IMR-90 (cell line): ENCODE results near the gene RNF125. TPM values are rescaled to one million over a fixed set of nuclear protein-coding genes. Genes with fewer than 3 reads are reported as not detected.
A peak's percentile ranks its signal among the peaks of the same experiment; 100 is the strongest.

ENCODE experiments used
- ATAC-seq: fragments of 200-7000 bp; cut with Tn5 transposase; 2 replicates; pipeline ENCODE4 v1.9.1; 2020; ENCODE audit warnings: low read depth, mild to moderate bottlenecking, moderate library complexity
- BruUV-seq: library from RNA; stranded (reverse); fragments of 400-500 nt; replicated peaks from 2 replicates; lab custom pipeline; 2021; lab: Mats Ljungman, UMichigan
- CTCF ChIA-PET: fragments of 300-600 bp; formaldehyde crosslinking; extraction: SDS; loops from one replicate; lab custom pipeline; 2021; ENCODE audit warnings: antibody characterized with exemption; lab: Yijun Ruan, JAX
- POLR2A ChIA-PET: fragments of 300-600 bp; sonication (Branson Sonifier 250); formaldehyde crosslinking; loops from one replicate; lab custom pipeline; 2022; ENCODE audit warnings: antibody characterized with exemption; ENCODE audit not compliant: unreplicated experiment; lab: Charles Lee
- DNase-seq: peaks from one replicate; pipeline ENCODE4 v3.0.0; 2013
- H2AFZ ChIP-seq: replicated peaks from 2 replicates; pipeline ENCODE3; 2013; ENCODE audit warnings: low read length, mild to moderate bottlenecking; ENCODE audit not compliant: poor library complexity
- H2AK5ac ChIP-seq: 2 replicates; pipeline ENCODE4 v1.6.1; 2013; ENCODE audit warnings: low read depth, low read length, inconsistent platforms
- H2AK9ac ChIP-seq: replicated peaks from 2 replicates; pipeline ENCODE3; 2013; ENCODE audit warnings: mild to moderate bottlenecking, low read depth, low read length, moderate library complexity; ENCODE audit not compliant: poor library complexity
- H2BK120ac ChIP-seq: 2 replicates; pipeline ENCODE4 v1.6.1; 2013; ENCODE audit warnings: low read depth, low read length, inconsistent platforms
- H2BK15ac ChIP-seq: 3 replicates; pipeline ENCODE4 v1.6.1; 2013; ENCODE audit warnings: low read depth, low read length, inconsistent platforms
- H2BK20ac ChIP-seq: 2 replicates; pipeline ENCODE4 v1.6.1; 2013; ENCODE audit warnings: low read depth, mild to moderate bottlenecking, inconsistent platforms, low read length, moderate library complexity
- H2BK5ac ChIP-seq: 2 replicates; pipeline ENCODE4 v1.6.1; 2013; ENCODE audit warnings: mild to moderate bottlenecking, low read depth, low read length, inconsistent platforms; ENCODE audit not compliant: poor library complexity, severe bottlenecking
- H3K14ac ChIP-seq: replicated peaks from 2 replicates; pipeline ENCODE4 v1.6.1; 2013; ENCODE audit warnings: low read depth, low read length, inconsistent platforms
- H3K18ac ChIP-seq: 2 replicates; pipeline ENCODE4 v1.6.1; 2013; ENCODE audit warnings: low read depth, low read length, control low read depth
- H3K23ac ChIP-seq: 2 replicates; pipeline ENCODE4 v1.6.1; 2013; ENCODE audit warnings: low read depth, low read length, inconsistent platforms
- H3K27ac ChIP-seq: 2 replicates; pipeline ENCODE4 v1.5.1; 2013; ENCODE audit warnings: mild to moderate bottlenecking, control low read depth, low read length; ENCODE audit not compliant: insufficient read depth
- H3K27me3 ChIP-seq: 2 replicates; pipeline ENCODE4 v1.6.1; 2013; ENCODE audit warnings: low read length; ENCODE audit not compliant: control insufficient read depth, insufficient read depth
- H3K36me3 ChIP-seq: 2 replicates; pipeline ENCODE4 v1.6.1; 2013; ENCODE audit warnings: low read length, mixed read lengths; ENCODE audit not compliant: control insufficient read depth, insufficient read depth
- H3K4ac ChIP-seq: 2 replicates; pipeline ENCODE4 v1.6.1; 2013; ENCODE audit warnings: low read depth, low read length, inconsistent platforms
- H3K4me1 ChIP-seq: 2 replicates; pipeline ENCODE4 v1.6.1; 2013; ENCODE audit warnings: low read length, mixed read lengths; ENCODE audit not compliant: control insufficient read depth, insufficient read depth
- H3K4me2 ChIP-seq: 2 replicates; pipeline ENCODE4 v1.6.1; 2013; ENCODE audit warnings: low read depth, mild to moderate bottlenecking, control low read depth, low read length, moderate library complexity
- H3K4me3 ChIP-seq: 2 replicates; pipeline ENCODE4 v1.5.1; 2013; ENCODE audit warnings: low read depth, mild to moderate bottlenecking, control low read depth, low read length, moderate library complexity; ENCODE audit not compliant: insufficient read depth
- H3K56ac ChIP-seq: 2 replicates; pipeline ENCODE4 v1.6.1; 2013; ENCODE audit warnings: low read length, inconsistent platforms; ENCODE audit not compliant: insufficient read depth; ENCODE audit errors: extremely low read depth
- H3K79me1 ChIP-seq, 2 experiments: 2 replicates each; pipeline ENCODE4 v1.6.1; 2013; ENCODE audit warnings: low read length in 2 of 2, inconsistent platforms in 1 of 2, low read depth in 1 of 2
- H3K9ac ChIP-seq: 2 replicates; pipeline ENCODE4 v1.6.1; 2013; ENCODE audit warnings: low read depth, low read length, control low read depth
- H3K9me1 ChIP-seq: 2 replicates; pipeline ENCODE4 v1.6.1; 2013; ENCODE audit warnings: low read length, inconsistent platforms; ENCODE audit not compliant: insufficient read depth
- H3K9me3 ChIP-seq: 2 replicates; pipeline ENCODE4 v1.6.1; 2013; ENCODE audit warnings: low read length; ENCODE audit not compliant: control insufficient read depth, insufficient read depth
- H4K20me1 ChIP-seq: 2 replicates; pipeline ENCODE4 v1.6.1; 2013; ENCODE audit warnings: low read length, inconsistent platforms; ENCODE audit not compliant: insufficient read depth
- H4K5ac ChIP-seq: 2 replicates; pipeline ENCODE4 v1.6.1; 2013; ENCODE audit warnings: mild to moderate bottlenecking, low read depth, low read length, control low read depth
- H4K8ac ChIP-seq, 2 experiments: 2 replicates each; pipeline ENCODE4 v1.6.1; 2013; ENCODE audit warnings: low read depth in 2 of 2, low read length in 2 of 2, control low read depth in 1 of 2, inconsistent platforms in 1 of 2
- H4K91ac ChIP-seq: 2 replicates; pipeline ENCODE4 v1.6.1; 2013; ENCODE audit warnings: low read depth, low read length, inconsistent platforms; ENCODE audit not compliant: insufficient read depth
- CTCF ChIP-seq: conservative IDR thresholded peaks from 2 replicates; pipeline ENCODE4 v1.5.1; 2012; ENCODE audit warnings: mild to moderate bottlenecking, low read depth, low read length, improper control_type of control experiment
- RCOR1 ChIP-seq: IDR thresholded peaks from 2 replicates; pipeline ENCODE4 v1.6.1; 2012; ENCODE audit warnings: mild to moderate bottlenecking, low read length, improper control_type of control experiment; ENCODE audit not compliant: insufficient replicate concordance
- WGBS, 2 experiments: methylation state at CpG; one replicate each; pipeline versions ENCODE4 v1.1.5 to v1.1.7; 2013; ENCODE audit warnings: missing lambda C conversion rate in 2 of 2; ENCODE audit not compliant: insufficient read length in 1 of 2; ENCODE audit errors: extremely low coverage in 2 of 2; 5-methylcytosine and 5-hydroxymethylcytosine counted together
- dilution Hi-C: fragments of 300-500 bp; cut with HindIII; formaldehyde crosslinking; loops from one replicate; pipeline ENCODE4 v1.14.3; 2018; ENCODE audit warnings: low sequenced_read_pairs; ENCODE audit not compliant: unreplicated experiment
- in situ Hi-C: fragments of 300-500 bp; cut with MboI; formaldehyde crosslinking; loops from 3 replicates; pipeline ENCODE4 v1.14.3; 2019; ENCODE audit warnings: low sequenced_read_pairs, inconsistent platforms, mixed read lengths
- intact Hi-C: fragments of 100-400 bp; cut with micrococcal nuclease; formaldehyde crosslinking; loops from 2 replicates; pipeline ENCODE4 v1.10.0; 2022
- polyA plus RNA-seq, 3 experiments: library from polyadenylated mRNA; depleted of rRNA; stranded (reverse); fragments of >200 nt; gene quantifications; 2 replicates each; pipeline ENCODE4 v1.2.3, GENCODE V29; 2012; ENCODE audit warnings: low replicate concordance in 1 of 3
- total RNA-seq: library from RNA; depleted of rRNA; stranded (reverse); fragments of >200 nt; gene quantifications from 2 replicates; pipeline ENCODE4 v1.2.3, GENCODE V29; 2012

Gene RNF125
- total and polyA plus RNA-seq, 2 of the 4 experiments (the other 2 are of a cell fraction): under 0.01 to 0.10 TPM

DNA sequence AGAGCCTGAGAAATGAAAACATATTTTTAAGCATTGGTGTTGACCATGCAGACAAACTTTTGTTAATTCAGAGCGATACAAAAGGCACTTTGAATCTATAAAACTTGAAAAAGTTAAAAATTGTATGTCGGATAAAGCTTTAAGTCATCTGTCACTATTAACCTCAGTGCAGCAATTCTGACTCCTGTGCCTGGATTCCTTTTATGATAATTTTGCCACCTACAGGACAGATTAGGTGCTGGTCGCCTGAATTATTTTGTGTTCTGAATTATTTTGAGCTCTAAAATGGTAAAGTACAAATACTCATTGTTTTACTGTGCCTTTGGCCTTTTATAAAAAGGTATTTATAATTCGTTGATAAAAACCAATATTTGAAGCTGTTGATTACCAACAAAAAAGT, 53.7 kb downstream of the RNF125 start:
- dilution Hi-C loops (no loop called here), in situ Hi-C loops (no loop called here), intact Hi-C loops (no loop called here)
- no peaks in the 10 kb centered on the region for H4K20me1 ChIP-seq
- no peak overlapping the region for H3K4me3 ChIP-seq
- 0 out of 2 replicates have a peak, but pooled peaks cover 1% of the 10 kb centered on the region for H3K27me3 ChIP-seq
- H4K91ac ChIP-seq: no peak overlapping the region
- ATAC-seq: no peak
- no peaks in the 10 kb centered on the region for H3K9me3 ChIP-seq
- H3K9me1 ChIP-seq: no peaks in the 10 kb centered on the region
- H2AFZ ChIP-seq: no peak overlapping the region
- BruUV-seq: no TSS peak
- WGBS, 2 experiments: no CpG with 5 or more reads among the region's 4 CpGs
- H3K9ac ChIP-seq: no peak overlapping the region
- H3K56ac ChIP-seq: no peak overlapping the region
- H3K4me2 ChIP-seq: no peak overlapping the region
- H4K8ac ChIP-seq: no peak overlapping the region
- no peak overlapping the region for H3K27ac ChIP-seq
- no peak overlapping the region for H3K4ac ChIP-seq
- H2BK120ac ChIP-seq: no peak overlapping the region
- no peaks in the 10 kb centered on the region for H3K36me3 ChIP-seq
- H2BK15ac ChIP-seq: no peak overlapping the region
- POLR2A ChIA-PET: no interaction called here
- TF ChIP-seq CTCF (peak; percentile 9; the same call in 1 of the 2 replicates), RCOR1 (no peak)
- H3K79me1 ChIP-seq: no peaks in the 10 kb centered on the region
- CTCF ChIA-PET: interaction anchor here (0.7 to 1.0 kb wide), 3 partner anchors 11 to 200 kb away, joined by 3 to 5 read pairs (median 3); no protein-coding TSS in a partner anchor
- no peak overlapping the region for H3K23ac ChIP-seq
- H2BK20ac ChIP-seq: no peak overlapping the region
- no peak overlapping the region for H2AK9ac ChIP-seq
- no peak overlapping the region for H4K5ac ChIP-seq
- no peak for DNase-seq
- no peak overlapping the region for H2AK5ac ChIP-seq
- no peak overlapping the region for H3K18ac ChIP-seq
- H3K14ac ChIP-seq: no peak overlapping the region
- no peak overlapping the region for H2BK5ac ChIP-seq
- no peaks in the 10 kb centered on the region for H3K4me1 ChIP-seq
